SK-MEL-5 (cell line): ENCODE data around the gene PLSCR2. TPM values are rescaled to one million over a fixed set of nuclear protein-coding genes. Genes with fewer than 3 reads are reported as not detected.
"Not testable (repeated sequence)": the region's sequence is repeated elsewhere in the genome, so short reads cannot be mapped to it uniquely, and the experiment has no call there.

ENCODE experiments used
- DNase-seq: peaks from one replicate; pipeline ENCODE4 v3.0.0-alpha.2; 2016; ENCODE audit warnings: low read depth, low spot score
- in situ Hi-C: cut with HindIII; loops from 2 replicates; pipeline ENCODE4 v1.10.0; 2016; ENCODE audit warnings: low sequenced_read_pairs, high pct_unique_total_duplicates, low pct_unique_long_range_greater_than_20kb
- polyA plus RNA-seq, 2 experiments: library from polyadenylated mRNA; depleted of rRNA; stranded (reverse); fragments of >200 nt; gene quantifications; 2 replicates each; pipeline ENCODE4 v1.2.3, GENCODE V29; 2015
- total RNA-seq: library from RNA; depleted of rRNA; stranded (reverse); fragments of >200 nt; shearing (Covaris generic); gene quantifications from 2 replicates; pipeline ENCODE4 v1.2.3, GENCODE V29; 2014; rRNA removed

Gene PLSCR2
- not detected in 2 replicates for total RNA-seq
- polyA plus RNA-seq (2015; cell fraction: cytosol; rRNA removed), result not detected in 2 replicates
- not detected in 2 replicates for polyA plus RNA-seq (2015; cell fraction: nucleus; rRNA removed)

GRCh38 chr3:146469150-146470017 is at the start of gene PLSCR2:
TSS of gene PLSCR2 (minus strand) at chr3:146469561. CDS start at chr3:146459904, 9,657 bp downstream.
- no peak for DNase-seq
- in situ Hi-C loops, result no loop called here

GRCh38 chr3:146517684-146518435 is 48.5 kb upstream of the PLSCR2 start:
- no peak for DNase-seq
- in situ Hi-C loops, result no loop called here

- in situ Hi-C loops, result no loop called here
- no peak for DNase-seq
Observed at GRCh38 chr3:146513386-146514051, 44.2 kb upstream of the PLSCR2 start.

GRCh38 chr3:146511402-146512134 is 42.2 kb upstream of the PLSCR2 start:
- in situ Hi-C loops, result no loop called here
- DNase-seq, result no peak

- in situ Hi-C loops, result no loop called here
- no peak for DNase-seq
Observed at GRCh38 chr3:146507331-146508120, 38.2 kb upstream of the PLSCR2 start.

GRCh38 chr3:146505516-146505915 is 36.2 kb upstream of the PLSCR2 start:
- no peak for DNase-seq
- in situ Hi-C loops, result no loop called here

- no peak for DNase-seq
- in situ Hi-C loops, result no loop called here
Observed at GRCh38 chr3:146504498-146505197, 35.3 kb upstream of the PLSCR2 start.

- DNase-seq, result no peak
- in situ Hi-C loops, result no loop called here
Observed at GRCh38 chr3:146503461-146504202, 34.3 kb upstream of the PLSCR2 start.

GRCh38 chr3:146502887-146503460 is 33.6 kb upstream of the PLSCR2 start:
- in situ Hi-C loops, result no loop called here
- DNase-seq, result no peak

- in situ Hi-C loops, result no loop called here
- no peak for DNase-seq
Observed at GRCh38 chr3:146501752-146502151, 32.4 kb upstream of the PLSCR2 start.

GRCh38 chr3:146499701-146500100 is 30.3 kb upstream of the PLSCR2 start:
- in situ Hi-C loops, result no loop called here
- no peak for DNase-seq

- DNase-seq, result no peak
- in situ Hi-C loops, result no loop called here
Observed at GRCh38 chr3:146498002-146498736, 28.8 kb upstream of the PLSCR2 start.

- DNase-seq, in situ Hi-C loops: not testable (repeated sequence)
Observed at GRCh38 chr3:146497145-146497843, 27.9 kb upstream of the PLSCR2 start.

GRCh38 chr3:146496726-146497125 is 27.4 kb upstream of the PLSCR2 start:
- no peak for DNase-seq
- in situ Hi-C loops, result no loop called here
